Measurements from ENCODE around the gene NCOR2.

The NCOR2 gene

GRCh38 chr12:124524231-124524925 is 43.0 kb downstream of the NCOR2 start:
- no peak for DNase-seq

- no peak for DNase-seq
These were observed 44.3 kb downstream of the NCOR2 start for GRCh38 chr12:124523071-124523470.

GRCh38 chr12:124520907-124521306 is 46.5 kb downstream of the NCOR2 start:
- no peak for DNase-seq

GRCh38 chr12:124520265-124520701 is 47.1 kb downstream of the NCOR2 start:
- no peak for DNase-seq

- no peak for DNase-seq
These were observed 47.7 kb downstream of the NCOR2 start for GRCh38 chr12:124519746-124520145.

- DNase-seq = no peak
These were observed 49.1 kb downstream of the NCOR2 start for GRCh38 chr12:124518051-124518932.
